Right lobe of liver (tissue), 6 donors: Measurements from ENCODE around the gene OR1K1. TPM values are rescaled to one million over a fixed set of nuclear protein-coding genes. Genes with fewer than 3 reads are reported as not detected.
"Not testable (repeated sequence)": the region's sequence is repeated elsewhere in the genome, so short reads cannot be mapped to it uniquely, and the experiment has no call there.

ENCODE experiments used
- ATAC-seq, 4 donors: fragments of 200-7000 bp; cut with Tn5 transposase; one replicate each; pipeline ENCODE4 v1.9.1; 2020; ENCODE audit warnings: mild to moderate bottlenecking in 4 of 4, moderate library complexity in 4 of 4
- DNase-seq, 3 donors: peaks; one replicate each; pipeline ENCODE4 v3.0.0-alpha.2; 2020
- H3K27ac ChIP-seq, 3 donors: fragments of 200-600 bp; one replicate each; pipeline ENCODE4 v1.8.0; 2022
- H3K27me3 ChIP-seq, 2 donors: fragments of 200-600 bp; one replicate each; pipeline ENCODE4 v1.8.0; 2022
- H3K36me3 ChIP-seq, 4 donors: fragments of 200-600 bp; sonication (generic) in 1 of 4; one replicate each; pipeline versions ENCODE4 v1.5.1 to v1.8.0; 2017 to 2022; ENCODE audit warnings: control low read depth in 1 of 4
- H3K4me1 ChIP-seq, 4 donors: fragments of 200-600 bp; sonication (generic) in 1 of 4; one replicate each; pipeline versions ENCODE4 v1.5.1 to v1.8.0; 2017 to 2022; ENCODE audit warnings: control low read depth in 1 of 4
- H3K4me3 ChIP-seq, 3 donors: fragments of 200-600 bp; one replicate each; pipeline ENCODE4 v1.8.0; 2022
- H3K9me3 ChIP-seq, 4 donors: fragments of 200-600 bp; sonication (generic) in 1 of 4; one replicate each; pipeline versions ENCODE4 v1.5.1 to v1.8.0; 2017 to 2022; ENCODE audit warnings: control low read depth in 1 of 4
- CTCF ChIP-seq, 4 donors: fragments of 200-600 bp in 3 of 4; fragments of 450-650 bp in 1 of 4; IDR thresholded peaks; one replicate each; pipeline versions ENCODE4 v1.5.1 to v1.8.0; 2016 to 2022; ENCODE audit warnings: antibody characterized with exemption in 4 of 4, mild to moderate bottlenecking in 2 of 4
- POLR2A ChIP-seq: fragments of 450-650 bp; IDR thresholded peaks from one replicate; pipeline ENCODE4 v1.6.1; 2017; ENCODE audit warnings: antibody characterized with exemption, mild to moderate bottlenecking
- WGBS: methylation state at CpG from one replicate; pipeline ENCODE4 v1.1.6; 2018; ENCODE audit warnings: low coverage, low lambda C conversion rate; ENCODE audit not compliant: insufficient coverage; ENCODE audit errors: missing lambda C conversion rate; 5-methylcytosine and 5-hydroxymethylcytosine counted together
- intact Hi-C, 2 donors: fragments of 100-400 bp; cut with DNase I; formaldehyde crosslinking; loops; one replicate each; pipeline versions ENCODE4 v1.11.2 to v1.14.1; 2022
- total RNA-seq, 6 experiments: library from RNA; depleted of rRNA in 2 of 6; stranded (reverse); fragments of >200 nt in 2 of 6; fragmentation: NEBNext Ultra II Directional in 3 of 6; extraction: Animal tissue kit (Norgen Biotek cat#: 25700) in 3 of 6; gene quantifications; one replicate each; pipeline versions ENCODE4 v1.1.0 to v1.2.4, GENCODE V29; 2016 to 2023
- donor health status: DM: no; HTN: yes; CAD: no.
- donor health status: DM: no; HTN: no; CAD: no.
- donor health status: DM: no; HTN: no; CAD: no.
- donor health status: DM: no; HTN: yes; CAD: no.
- donor health status: DM: no; HTN: yes; CAD: no.

Gene OR1K1
- total RNA-seq, 6 experiments from 2014 or later, result not detected

DNA sequence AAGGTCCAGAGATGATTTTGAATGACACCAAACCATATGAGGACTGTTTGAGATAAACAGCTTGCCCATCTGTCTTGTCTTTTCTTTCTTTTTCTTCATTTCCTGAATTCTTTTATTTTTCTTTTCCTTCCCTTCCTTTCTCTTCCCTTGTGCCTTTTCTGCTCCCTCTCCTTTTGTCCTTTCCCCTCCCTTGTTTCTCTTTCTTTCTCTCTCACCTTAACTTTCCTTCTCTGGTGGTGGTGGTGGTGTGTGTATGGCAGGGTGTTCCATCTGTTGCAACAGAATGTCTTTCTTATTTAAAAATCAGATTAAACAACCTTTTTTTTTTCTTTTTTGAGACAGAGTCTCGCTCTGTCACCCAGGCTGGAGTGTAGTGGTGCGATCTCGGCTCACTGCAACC lies 32.3 kb downstream of the OR1K1 start:
- DNase-seq (no peak), ATAC-seq (no peak)
- no peaks in the 10 kb centered on the region for H3K27me3 ChIP-seq
- no peaks in the 10 kb centered on the region for H3K9me3 ChIP-seq
- intact Hi-C loops, result no loop called here
- no peak for TF ChIP-seq CTCF (IDR thresholded peaks at IDR 0.05)
- TF ChIP-seq POLR2A, result no peak
- 83% methylated on average over 3 of the region's 3 CpGs for WGBS
- peaks cover 0 to 4% (median 1%) of the 10 kb centered on the region in 4 donors for H3K4me1 ChIP-seq
- H3K27ac ChIP-seq, result no peak overlapping the region
- H3K36me3 ChIP-seq, result no peaks in the 10 kb centered on the region
- H3K4me3 ChIP-seq, result no peak overlapping the region

- no peaks in the 10 kb centered on the region for H3K36me3 ChIP-seq
- TF ChIP-seq CTCF (IDR thresholded peaks at IDR 0.05), result no peak
- no peak for TF ChIP-seq POLR2A
- H3K27me3 ChIP-seq, result no peaks in the 10 kb centered on the region
- no peak overlapping the region for H3K27ac ChIP-seq
- 70% methylated on average over 4 of the region's 4 CpGs for WGBS
- ATAC-seq (peak; percentile 17 to 69 (median 41)), DNase-seq (no peak)
- no peak overlapping the region for H3K4me3 ChIP-seq
- H3K4me1 ChIP-seq, result no peaks in the 10 kb centered on the region
- intact Hi-C loops, result no loop called here
- no peaks in the 10 kb centered on the region for H3K9me3 ChIP-seq
Observed at GRCh38 chr9:122835313-122835731, 35.4 kb downstream of the OR1K1 start.

- Histone ChIP-seq H3K4me1 (no peaks in the 10 kb centered on the region), H3K27me3 (no peaks in the 10 kb centered on the region), H3K9me3 (no peaks in the 10 kb centered on the region), H3K27ac (no peak overlapping the region), H3K4me3 (no peak overlapping the region), H3K36me3 (no peaks in the 10 kb centered on the region)
- ATAC-seq (no peak), DNase-seq (no peak)
- intact Hi-C loops, result no loop called here
- 94% methylated on average over 9 of the region's 14 CpGs for WGBS
- no peak for TF ChIP-seq POLR2A
- TF ChIP-seq CTCF (IDR thresholded peaks at IDR 0.05), result no peak
Observed at GRCh38 chr9:122837266-122837850, 37.4 kb downstream of the OR1K1 start.

DNA sequence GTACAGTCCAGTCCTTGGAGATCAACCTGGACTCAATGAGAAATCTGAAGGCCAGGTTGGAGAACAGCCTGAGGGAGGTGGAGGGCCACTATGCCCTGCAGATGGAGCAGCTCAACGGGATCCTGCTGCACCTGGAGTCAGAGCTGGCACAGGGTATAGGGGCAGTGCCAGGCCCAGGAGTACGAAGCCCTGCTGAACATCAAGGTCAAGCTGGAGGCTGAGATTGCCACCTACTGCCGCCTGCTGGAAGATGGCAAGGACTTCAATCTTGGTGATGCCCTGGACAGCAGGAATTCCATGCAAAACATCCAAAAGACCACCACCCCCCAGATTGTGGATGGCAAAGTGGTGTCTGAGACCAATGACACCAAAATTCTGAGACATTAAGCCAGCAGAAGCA lies 38.5 kb downstream of the OR1K1 start:
- DNase-seq, H3K9me3 ChIP-seq, H3K4me3 ChIP-seq, intact Hi-C loops, H3K27ac ChIP-seq, H3K4me1 ChIP-seq, H3K36me3 ChIP-seq, H3K27me3 ChIP-seq, ATAC-seq: not testable (repeated sequence)
- 57% methylated on average over 1 of the region's 3 CpGs for WGBS

DNA sequence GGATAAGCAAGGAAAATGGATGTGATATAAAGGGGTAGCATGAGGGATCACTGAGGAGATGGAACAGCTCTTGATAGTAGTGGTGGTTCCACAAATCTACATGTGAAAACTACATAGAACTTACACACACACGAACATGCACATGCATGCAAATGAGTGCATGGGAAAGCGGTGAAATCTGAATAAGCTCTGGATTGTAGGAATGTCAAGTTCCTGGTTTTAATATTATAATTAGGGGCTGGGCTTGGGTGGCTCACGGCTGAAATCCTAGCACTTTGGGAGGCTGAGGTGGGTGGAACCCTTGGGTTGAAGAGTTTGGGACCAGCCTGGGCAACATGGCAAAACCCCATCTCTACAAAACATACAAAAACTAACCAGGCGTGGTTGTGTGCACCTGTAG lies 41.6 kb downstream of the OR1K1 start:
- H3K27me3 ChIP-seq, result no peaks in the 10 kb centered on the region
- intact Hi-C loops, result no loop called here
- no peaks in the 10 kb centered on the region for H3K9me3 ChIP-seq
- WGBS, result 52% methylated on average over 3 of the region's 4 CpGs
- no peaks in the 10 kb centered on the region for H3K4me1 ChIP-seq
- no peak overlapping the region for H3K4me3 ChIP-seq
- H3K27ac ChIP-seq, result no peak overlapping the region
- DNase-seq (no peak), ATAC-seq (no peak)
- no peaks in the 10 kb centered on the region for H3K36me3 ChIP-seq
- no peak for TF ChIP-seq CTCF (IDR thresholded peaks at IDR 0.05)
- no peak for TF ChIP-seq POLR2A
